CD4-positive, alpha-beta T cell treated with Interleukin-4 for 4 hours (primary cell): Measurements from ENCODE around the gene KCNC2.

Experiments used
- DNase-seq: peaks from one replicate; pipeline ENCODE4 v3.0.0-alpha.2; 2020

Gene KCNC2

DNA sequence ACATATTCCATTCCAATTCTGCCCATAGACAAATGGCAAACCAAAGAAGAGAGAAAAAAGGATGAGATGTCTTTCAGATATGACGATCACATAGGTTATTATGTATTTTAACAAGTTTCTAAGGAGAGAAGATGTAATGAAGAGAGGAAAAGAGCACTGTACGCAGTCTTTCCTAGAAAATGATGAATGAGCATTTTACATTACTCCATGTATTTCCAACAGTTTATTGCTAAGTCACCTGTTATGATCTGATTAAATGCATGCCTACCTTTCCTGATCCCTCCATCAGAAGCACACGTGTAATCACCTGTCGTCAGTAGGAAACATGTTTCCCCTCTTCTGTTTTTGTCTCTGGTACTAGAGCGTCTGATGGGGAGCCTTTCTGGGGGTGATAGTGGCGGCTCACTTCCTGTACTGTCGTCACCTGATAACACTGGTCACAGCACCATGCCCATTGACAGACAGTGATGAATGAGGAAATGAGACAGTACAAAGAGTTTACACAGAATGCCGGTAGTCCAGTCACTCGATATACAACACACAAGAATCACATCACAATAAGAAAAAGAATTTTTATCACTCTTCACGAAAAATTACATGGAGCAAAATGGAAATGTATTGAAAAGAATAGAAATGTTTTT lies 161.6 kb downstream of the KCNC2 start:
- DNase-seq: no peak

DNA sequence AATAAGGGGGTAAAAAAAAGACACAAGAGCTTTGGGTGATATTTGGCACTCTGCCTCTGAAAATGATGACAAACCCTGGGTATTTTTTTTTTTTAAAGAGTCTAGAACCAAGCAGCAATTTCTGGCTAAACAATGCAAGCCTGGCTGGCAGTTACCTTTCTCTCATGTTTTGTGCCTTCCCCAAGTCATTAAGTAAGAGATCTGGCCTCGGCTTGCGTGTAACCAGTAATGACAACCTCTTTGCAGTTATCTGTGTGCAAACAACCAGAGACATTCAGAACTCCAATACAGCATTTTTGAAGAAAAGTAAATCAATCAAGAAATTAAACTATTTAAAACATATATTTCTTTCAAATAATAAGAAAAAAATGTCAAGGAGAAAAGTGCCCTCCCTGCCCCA lies 167.5 kb downstream of the KCNC2 start:
- DNase-seq: no peak

DNA sequence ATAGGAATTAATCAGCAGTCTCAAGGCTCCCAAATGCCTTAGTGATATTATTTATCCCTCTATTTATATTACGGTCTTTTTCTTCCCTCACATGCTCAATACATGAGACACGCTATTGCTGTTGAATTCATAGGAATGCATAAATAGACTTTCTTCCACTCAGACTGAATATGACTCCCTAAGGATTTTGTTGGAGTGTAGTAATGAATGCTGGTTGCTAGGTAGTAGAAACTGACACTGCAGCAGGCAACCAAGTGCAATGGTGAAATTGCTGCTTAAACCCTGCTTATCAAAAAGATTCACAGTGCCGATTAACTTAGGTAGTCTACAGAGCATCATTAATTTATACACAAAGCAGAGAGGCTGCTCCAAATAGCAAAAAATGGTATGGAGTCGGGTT lies 168.2 kb downstream of the KCNC2 start:
- DNase-seq: no peak

DNA sequence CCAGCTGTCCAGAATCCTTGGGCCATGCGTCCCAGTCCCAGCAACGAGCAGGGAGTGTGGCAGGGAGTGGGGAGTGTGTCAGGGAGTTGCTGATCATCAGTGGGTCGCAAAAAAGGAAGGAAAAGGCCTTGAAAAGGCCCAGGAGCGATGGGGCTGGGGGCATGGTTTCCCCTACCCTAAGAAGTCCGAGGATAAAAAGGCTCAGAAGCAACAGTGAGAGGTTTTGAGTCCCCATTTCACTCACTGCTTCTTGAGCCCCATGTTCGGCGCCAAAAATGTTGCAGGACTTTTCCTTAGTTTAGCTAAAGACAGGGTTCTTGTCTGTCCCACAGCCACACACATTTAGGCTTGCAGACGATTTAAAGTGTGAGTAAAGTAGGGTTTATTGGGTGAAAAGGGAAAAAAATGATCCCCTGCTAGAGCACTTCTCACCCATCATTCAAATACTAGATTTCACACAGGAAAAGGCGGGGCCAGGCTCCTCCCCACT lies 189.5 kb downstream of the KCNC2 start:
- DNase-seq: no peak

DNA sequence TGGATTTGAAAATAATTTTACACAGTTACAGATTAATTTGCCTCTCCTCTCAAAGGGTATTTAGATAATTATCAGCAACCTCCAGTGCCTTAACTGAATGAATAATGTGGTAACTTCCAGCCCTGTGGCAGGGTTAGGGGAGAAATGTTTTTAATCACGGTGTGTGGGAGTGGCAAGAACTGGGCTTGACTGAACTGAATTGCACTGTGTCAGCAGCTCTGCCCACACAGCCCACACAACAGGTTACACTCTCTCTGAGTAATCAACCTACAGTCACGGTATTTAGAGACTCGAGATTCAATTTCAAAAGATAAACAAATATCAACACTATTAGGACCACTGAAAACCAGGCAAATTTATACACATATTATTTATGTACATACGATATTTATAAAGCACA lies 198.5 kb downstream of the KCNC2 start:
- DNase-seq: no peak

DNA sequence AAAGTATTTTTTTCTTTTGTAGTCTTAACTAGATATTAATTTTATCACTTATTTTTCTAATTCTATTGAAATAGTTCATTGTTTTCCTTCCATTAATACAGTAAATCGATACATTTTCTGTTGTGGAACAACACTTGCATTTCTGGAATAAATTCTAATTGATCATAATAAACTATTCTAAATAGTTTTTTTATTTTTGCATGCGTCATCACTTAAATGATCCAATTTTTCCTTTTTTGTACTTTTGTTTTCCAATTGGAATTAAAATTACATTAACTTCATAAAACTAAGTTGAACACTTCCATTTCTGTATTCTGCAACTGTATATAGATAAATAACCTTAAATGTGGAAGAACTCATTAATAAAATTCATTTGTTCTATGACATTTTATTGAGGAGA lies 202.5 kb downstream of the KCNC2 start:
- DNase-seq: no peak

DNA sequence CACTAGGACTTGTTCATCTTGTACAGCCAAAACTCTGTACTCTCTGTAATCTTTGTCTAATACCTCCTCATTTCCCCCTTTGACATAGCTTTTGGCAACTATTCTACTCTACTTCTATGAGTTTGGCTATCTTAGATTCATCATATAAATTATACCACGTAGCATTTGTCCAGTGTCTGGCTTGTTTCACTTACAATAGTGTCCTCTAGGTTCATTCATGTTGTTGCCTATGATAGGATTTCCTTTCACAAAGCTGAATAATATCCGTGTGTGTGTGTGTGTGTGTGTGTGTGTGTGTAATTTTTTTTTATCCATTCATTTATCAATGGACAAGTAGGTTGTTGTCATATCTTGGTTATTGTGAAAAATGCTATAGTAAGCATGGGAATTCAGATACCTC lies 209.5 kb downstream of the KCNC2 start:
- no peak for DNase-seq

DNA sequence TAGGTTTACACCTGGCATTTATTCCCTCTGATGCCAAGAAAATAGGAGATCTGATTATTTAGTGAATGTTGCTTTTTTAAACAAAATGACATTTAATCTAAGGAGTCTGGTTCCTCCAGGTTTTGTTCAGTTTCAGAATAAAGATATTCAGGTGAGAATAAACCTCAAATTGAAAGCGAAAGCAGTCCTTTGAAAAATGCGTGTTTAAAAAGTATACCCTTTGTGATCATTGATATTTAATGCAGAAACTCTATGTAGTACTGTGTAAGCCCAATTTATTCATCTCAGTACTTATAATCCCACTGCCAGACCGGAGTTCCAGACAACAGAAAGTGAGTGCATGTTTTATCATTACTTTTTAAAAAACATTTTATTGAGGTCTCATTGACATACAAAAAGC lies 210.2 kb downstream of the KCNC2 start:
- DNase-seq: no peak
